GM19467 (cell line): Measurements from ENCODE around the gene SSTR3.
"Not testable (repeated sequence)": the region's sequence is repeated elsewhere in the genome, so short reads cannot be mapped to it uniquely, and the experiment has no call there.

Source experiments
- ATAC-seq: cut with Tn5 transposase; IDR thresholded peaks from one replicate; pipeline ENCODE4 v1.9.1; 2021; ENCODE audit warnings: mild to moderate bottlenecking, moderate library complexity; ENCODE audit not compliant: unreplicated experiment

The SSTR3 gene

DNA sequence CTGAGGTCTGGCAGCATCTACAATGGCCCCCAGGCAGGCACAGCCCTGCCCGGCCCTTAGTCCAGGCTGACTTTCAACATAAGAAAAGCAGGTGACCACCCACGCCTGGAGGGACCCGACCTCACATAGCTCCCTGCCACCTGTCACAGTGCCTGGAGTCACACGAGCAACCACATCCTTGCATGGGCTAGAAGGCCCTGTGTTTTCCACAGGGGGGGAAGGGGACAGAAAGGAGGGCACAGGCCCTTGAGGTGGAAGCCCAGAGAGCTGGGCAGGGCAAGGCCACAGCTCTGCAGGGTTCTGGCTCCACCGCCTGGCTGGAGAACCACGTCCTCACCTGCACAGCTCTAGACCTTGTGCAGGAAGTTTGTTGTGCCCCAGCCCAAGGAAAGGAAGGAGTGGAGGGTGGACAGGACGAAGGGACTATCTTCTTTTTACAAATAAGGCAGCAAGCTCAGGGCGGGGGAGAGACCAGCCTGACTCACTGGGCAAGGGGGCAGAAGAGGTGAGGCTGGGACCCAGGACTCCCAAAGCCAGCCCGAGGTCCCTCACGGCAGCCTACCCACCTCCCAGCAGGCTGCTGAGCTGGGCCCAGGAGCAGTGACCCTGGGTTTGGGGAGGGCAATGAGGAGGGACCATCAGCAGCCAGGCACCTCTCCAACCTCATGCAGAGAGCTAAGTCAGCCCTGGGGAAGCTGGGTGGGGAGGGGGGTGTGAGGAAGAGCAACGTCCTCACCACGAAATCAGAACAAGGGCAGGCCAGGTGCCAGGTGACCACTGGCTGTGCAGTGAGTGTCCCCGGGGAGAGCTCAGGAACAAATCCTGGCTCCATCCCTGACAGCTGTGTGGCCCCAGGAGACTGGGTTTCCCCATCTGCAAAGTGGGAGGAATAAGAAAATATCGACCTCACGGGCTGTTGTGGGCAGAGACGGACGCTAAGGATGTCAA is 28.6 kb downstream of the SSTR3 start:
- no peak for ATAC-seq

DNA sequence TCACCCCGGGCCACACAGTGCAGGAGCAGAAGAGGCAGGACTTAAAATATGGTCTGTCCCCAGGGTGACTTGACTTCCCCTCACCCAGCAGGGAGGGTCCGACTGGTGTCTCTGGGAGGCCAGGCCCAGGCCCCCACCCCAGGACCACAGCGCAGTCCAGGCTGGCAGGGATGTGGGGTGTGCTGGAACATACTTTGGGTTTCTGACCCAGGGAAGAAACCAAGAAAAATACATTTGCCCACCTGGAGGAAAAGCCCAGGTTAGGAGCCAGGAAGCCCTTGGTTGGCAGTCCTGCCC is 29.4 kb downstream of the SSTR3 start:
- ATAC-seq: no peak

DNA sequence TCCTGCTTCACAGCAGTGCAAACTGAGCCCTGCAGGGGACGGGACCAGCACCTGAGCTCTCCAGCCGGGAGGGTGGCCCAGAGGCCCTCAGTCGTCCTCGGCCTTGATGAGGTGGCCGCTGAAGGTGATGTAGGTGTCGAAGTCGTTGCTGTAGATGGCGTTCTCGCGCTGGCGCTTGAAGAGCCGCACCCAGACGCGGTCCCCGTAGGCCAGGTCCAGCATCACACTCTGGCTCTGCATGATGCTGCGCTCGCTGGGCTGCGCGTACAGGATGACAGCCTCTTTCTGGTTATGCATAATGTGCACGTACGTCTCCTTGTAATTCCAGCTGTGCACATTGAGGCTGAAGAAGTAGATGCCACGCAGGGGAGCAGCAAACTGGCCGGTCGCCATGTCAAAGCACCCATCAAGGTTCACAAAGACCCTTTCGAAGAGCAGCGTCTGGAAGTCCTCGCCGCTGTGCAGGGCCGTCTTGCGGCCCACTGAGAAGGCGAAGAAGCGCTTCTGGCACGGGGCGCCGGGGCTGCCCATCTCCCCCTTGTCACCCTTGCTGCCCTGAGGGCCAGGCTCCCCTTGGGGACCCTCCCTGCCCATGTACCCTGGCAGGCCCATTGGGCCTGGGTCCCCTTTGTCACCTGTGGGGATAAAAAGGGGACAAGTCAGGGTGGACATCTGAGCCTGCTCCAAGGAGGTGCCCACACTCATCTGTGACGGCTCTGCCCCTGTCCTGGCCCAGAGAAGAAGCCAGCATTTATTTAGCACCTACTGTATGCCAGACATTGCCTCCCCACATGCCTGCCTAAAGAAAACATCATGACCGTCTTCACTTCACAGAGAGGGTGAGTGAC is 30.0 kb downstream of the SSTR3 start:
- no peak for ATAC-seq

DNA sequence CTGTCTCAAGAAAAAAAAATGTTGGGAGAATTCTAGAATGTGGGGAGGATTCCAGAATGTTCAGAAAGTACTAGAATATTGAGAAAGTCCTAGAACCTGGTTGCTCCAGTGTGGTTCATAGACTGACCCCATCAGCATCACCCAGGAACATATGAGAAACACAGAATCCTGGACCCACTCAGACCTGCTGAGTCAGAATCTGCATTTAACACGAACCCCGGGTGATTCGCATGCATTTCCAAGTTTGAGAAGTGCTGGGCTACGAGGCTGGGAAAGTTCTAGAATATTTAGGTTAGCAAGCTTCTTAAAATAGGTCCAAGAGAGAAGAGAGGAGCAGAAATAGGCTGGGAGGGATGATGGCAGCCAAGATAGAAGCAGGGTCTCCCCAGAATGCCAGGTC is 30.6 kb downstream of the SSTR3 start:
- ATAC-seq: no peak

DNA sequence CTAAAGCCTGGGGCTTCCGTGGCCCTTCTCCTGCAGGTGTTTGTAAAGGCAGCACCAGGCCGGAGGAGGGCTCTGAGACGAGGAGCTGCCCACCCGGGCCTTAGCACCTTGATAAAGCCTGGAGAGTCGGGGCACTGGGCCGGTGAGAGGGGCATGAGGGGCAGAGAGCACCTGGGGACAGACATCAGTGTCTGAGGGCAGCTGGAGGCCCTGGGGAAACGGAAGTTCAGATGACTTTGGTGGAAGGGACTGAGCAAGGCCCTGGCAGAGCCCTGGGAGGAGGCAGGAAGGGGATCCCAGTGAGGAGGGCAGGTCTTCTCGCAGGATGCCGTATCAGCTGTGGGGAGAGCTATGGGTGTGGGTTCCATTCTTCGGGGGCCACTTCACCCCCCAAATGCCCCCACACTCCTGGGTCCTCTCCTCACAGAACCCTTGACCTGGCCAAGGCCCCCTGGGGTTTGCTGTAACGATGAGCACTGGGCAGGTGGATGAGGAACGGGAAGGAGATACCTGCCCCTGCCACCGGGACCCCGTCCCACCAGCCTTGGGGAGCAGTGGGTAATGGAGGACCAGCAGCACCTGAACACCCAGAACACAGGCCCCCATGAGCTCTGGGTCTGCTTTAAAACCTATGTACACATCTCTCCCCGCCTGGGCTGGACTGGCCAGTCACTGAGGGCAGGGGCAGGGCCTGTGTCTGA is 31.6 kb downstream of the SSTR3 start:
- no peak for ATAC-seq

DNA sequence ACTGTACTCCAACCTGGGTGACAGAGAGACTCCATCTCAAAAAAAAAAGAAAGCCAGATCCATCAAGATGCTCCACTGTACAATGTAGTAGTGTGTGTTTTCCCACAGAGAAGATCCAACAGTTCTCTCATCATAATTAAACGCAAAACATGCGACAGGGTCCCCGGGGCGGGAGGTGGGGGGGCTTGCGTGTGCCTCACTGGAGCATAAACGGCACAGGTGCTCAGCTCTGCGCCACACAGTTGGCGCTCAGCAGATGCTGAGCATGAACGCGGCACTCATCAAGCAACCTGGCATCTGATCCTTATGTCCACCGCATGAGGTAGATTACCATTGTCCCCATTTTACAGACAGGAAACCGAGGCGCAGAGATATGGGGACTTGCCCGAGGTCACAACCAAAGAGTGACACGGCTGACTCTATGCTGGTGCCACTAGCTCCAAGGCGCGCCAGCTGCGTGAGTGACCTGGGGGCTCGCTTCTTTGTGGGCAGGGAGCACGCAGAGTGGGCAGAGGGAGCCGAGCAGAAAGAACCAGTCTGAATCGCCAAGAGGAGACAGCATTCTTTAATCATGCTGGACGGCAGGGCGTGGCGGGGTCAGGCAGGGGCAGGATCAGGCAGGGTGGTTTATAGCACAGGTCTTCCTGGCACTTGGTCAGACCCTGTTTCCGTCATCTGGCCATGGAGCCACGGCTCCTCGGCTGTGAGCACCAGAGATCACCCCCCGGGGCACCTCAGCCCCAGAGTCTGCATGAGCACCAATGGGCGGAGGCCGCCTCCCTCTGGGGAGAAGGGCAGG is 32.5 kb downstream of the SSTR3 start:
- no peak for ATAC-seq

DNA sequence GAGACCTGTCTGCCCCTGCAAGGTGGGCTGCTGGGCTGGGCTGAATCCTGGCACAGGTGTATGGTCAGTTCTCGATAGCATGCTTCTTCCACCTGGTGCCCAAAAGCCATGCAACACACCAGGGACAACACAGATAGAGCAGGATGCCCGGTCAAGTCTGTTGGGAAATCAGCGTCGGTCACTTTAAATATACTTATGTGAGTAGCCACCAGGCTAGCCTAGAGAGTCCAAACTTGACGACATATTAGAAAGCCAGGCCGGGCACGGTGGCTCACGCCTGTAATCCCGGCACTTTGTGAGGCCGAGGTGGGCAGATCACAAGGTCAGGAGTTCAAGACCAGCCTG is 33.2 kb downstream of the SSTR3 start:
- ATAC-seq: no peak

DNA sequence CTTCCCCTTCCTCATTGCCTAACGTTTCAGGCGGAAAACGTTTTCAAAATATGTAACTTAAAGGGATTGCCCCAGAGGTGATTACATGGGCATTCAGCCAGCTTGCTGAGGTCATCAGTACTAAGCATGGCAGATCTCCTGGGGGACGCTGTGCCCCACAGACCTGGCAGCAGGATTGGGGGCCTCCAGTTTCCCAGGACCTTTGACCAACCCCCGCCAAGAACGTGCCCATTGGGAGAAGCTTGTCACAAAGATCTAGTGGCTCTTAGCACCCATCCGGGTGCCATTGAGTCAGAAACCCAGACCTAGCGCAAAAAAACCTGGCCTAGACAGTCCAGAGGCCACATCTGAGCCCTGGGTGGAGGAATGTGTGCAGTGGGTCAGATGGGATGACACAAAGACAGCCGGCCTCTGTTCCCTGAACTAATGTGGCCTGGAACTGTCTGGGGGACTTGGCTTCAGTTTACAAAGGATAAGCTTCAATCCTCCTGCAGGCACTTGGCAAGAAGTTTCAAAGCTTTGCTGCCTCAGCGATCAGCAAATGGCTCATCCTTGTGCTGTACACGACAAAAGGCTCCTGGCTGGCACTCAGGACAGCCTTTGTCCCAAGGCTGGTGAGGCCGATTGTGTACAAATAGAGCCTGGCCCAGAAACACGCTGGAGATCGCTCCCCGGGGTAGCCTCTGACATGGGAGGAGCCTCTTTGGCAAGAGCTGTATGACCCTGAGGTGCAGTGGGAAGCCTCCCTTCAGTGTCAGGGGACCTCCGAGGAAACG is 33.7 kb downstream of the SSTR3 start:
- no peak for ATAC-seq

DNA sequence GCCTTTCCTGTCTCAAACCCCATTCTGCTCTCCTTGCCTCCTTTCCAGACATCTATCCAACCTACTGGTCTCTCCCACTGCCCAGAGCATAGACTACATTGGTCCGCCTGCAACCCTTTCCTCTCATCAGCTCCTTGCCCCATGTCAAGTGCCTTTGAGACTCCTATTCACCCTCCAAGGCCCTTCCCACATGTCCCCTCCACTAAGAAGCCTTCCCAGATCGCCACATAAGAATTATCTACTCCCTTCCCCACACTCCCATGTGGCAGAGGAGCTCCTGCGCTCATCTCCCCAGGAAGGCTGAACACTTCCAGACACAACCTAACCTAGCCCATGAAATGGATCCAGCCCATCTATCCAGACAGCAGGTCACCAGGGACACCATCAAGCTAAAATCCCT is 34.5 kb downstream of the SSTR3 start:
- ATAC-seq: no peak

DNA sequence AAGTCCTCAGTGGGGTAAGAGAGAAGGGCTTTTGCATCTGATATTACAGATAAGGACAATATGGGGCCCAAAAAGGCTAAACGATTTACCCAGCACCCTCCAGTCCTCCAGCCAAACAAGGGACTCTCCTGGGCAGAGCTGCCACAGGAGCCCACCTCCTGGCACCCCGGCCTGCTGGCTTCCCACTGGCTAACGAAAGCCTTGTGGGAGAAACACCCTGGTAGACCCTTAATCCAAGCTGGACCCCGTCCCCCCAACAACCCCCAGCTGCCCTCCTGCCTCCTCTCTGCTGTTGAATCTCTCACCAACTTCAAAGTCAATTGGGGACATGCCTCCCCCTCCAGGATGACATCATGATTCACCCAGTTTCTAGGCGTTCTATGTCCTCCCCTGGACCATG is 35.1 kb downstream of the SSTR3 start:
- no peak for ATAC-seq

DNA sequence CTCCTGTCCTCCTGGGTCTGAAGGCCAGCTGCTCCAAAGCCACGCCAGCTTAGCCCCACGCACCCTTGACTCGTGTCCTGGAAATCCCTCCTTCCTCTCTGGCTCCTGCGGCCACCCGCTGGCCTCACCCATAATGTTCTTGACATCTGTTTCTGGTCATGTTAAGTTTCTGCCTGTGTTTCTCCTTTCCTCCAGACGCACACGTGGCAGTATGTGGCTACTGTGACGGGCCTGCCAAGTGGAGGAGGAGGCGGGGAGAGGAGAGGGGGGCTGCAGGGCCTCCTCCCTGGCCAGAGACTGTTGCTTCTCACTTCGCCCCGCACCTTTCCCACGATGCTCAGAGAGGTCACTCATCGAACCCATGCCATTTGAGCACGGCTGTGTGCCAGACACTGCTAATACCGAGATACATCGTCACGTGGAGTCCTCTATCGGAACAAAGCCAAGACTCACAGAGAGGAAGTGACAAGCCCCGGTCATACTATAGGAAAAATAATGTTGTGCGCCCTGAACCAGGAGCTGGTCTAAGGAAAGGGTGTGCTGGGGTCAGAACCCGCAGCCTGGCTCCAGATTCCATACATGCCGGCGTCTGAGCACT is 35.7 kb downstream of the SSTR3 start:
- ATAC-seq: no peak

DNA sequence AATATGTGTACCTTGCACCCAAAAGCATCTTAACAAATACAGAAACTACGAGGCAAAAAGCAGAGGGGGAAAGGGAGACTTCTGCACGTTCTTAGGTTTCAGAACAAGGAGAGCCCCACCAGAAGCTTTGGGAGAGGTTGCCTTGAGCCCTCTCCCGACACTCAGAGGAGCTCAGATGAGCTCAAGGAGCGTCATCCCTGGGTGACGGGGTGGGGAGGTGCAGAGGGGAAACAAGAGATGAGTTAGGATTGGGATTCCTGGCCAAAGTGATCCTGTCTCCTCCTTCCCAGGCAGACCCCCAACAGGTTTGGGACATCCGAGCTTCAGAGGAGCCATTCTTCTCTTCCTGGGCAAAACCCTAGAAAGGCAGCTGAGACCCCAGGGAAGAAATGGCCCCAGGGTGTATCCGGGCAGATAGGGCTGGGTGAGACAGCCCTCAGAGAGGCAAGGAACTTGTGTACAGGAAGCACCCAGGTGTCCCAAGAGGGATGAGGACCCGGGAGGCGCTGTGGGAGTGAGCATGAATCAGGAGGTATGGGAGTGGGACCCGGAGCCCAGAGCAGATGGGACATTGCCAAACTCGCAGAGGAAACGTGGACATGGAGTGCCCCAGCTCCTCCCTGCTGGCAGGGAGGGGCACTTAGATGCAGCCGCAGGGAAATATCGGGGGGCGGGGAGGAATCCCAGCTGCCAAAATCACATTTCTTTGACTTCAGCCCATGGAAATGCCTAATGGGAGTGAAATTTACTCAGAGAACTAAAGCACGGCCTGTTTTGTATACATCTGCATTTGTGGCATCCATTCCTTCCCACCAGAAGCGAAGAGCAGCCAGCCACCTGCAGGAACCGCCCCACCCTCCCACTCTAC is 36.6 kb downstream of the SSTR3 start:
- no peak for ATAC-seq

DNA sequence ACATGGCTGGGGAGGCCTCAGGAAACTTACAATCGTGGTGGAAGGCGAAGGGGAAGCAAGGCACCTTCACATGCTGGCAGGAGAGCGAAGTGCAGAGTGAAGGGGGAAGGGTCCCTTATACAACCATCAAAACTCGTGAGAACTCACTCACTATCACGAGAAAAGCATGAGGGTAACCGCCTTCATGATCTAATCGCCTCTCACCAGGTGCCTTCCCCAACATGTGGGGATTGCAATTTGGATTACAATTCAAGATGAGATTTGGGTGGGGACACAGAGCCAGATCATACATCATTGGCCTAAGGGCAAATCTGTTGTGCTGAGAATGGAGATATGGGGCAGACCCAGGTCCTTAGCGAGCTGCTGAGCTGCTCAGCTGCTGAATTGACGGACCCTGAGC is 37.3 kb downstream of the SSTR3 start:
- no peak for ATAC-seq

DNA sequence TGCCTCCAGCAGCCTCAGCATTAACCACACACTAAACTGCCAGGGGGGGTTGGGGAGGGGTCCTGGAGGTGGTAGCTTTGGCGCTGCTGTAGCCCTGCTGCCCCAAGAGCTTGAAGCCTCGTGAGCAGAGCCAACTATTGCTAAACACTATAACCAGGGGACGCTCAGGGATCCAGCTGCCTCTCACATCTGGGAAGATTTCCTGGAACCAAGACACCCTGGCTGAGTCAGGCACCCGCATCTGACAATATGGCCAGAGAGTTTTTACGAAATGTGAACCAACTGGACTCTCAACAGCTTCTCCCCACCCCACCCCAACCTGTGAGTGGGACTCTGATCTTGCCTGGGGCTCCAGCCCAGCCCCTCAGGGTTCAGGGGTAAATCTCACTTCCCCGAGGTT is 38.6 kb downstream of the SSTR3 start:
- no peak for ATAC-seq

DNA sequence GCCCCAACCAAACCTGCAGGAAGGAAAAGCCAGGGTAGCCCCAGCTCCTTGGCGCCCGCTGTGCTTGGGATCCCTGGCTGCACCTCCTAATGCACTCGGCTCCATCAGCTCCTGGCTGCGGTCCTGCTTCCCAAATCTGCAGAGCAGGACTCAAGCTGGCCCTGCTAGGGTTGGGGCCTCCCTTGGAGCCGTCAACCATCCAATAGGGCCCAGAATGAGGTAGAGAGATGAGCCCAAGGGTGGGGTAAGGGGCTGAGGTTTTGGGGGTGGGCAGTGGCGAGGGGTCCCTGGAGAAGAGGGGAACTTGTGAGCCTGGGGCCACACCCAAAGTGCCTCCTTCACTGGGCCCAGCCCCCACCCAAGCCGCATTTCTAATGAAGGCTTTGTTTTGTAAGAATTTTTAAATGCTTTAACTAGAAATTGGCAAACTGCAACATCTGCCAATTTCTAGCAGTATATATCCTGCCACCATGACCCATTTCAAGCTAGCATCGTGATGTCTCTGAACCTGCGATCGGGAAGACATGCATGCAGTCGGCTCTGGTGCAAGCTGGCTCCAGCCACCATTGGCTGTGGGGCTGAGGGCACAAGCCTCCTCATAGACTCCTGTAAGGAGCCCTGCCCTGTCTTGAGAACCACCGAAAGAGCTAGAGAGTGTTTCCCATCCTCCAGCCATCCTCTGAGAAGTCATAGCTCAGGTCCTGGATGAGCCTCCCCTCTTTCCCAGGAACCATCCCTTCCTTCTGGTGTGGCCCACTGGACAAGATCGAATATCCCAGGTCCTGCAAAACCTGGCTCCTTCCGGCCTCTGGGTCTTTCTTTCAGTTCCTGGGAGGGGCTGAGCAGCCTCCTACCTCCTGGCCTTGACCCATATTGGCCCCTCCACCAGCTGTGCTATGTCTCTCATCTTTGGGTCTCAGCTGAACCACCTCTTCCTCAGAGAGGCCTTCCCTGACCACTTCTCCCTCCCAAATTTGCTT is 39.7 kb downstream of the SSTR3 start:
- no peak for ATAC-seq

DNA sequence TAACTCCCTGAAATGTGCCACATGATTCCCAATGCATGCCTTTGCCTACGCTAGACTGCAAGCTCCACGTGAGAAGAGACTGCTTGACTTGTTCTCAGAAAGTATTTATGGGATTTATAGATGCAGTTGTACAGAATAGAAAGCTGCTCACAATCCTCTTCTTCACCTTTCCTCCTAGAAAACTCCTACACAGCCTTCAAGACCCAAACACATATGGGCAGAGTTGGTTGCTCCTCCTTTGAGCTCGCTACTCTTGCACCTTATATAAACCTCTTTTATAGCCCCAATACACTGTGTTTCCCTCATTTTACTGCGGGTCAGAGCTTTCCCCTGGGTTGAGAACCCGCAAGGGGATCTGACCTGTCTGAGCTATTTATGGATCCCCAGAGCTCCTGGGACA is 40.6 kb downstream of the SSTR3 start:
- no peak for ATAC-seq

DNA sequence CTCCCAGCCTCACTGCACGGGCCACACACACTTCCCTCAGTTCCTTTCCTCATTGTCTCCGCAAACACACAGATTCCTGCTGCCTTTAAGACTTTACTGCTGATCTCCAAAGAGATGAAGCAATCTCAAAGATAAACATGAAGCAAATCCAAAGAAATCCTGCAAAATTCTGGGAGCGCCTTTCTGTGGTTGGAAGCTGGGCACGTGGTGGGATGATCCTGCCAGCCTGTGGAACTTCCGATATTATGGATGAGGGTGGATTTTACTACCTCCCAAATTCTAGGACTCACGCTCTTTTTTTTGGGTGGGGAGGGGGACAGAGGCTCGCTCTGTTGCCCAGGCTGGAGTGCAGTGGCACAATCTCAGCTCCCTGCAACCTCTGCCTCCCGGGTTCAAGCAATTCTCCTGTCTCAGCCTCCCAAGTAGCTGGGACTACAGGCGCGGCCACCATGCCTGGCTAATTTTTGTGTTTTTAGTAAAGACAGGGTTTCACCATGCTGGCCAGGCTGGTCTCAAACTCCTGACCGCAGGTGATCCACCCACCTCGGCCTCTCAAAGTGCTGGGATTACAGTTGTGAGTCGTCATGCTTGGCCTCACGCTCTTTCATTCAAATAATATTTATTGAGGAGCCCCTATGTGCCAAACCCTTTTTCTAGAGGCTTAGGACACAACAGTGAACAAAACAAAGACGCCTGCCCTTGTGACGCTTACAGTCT is 41.4 kb downstream of the SSTR3 start:
- ATAC-seq: not testable (repeated sequence)
